Anterior cingulate cortex (tissue), 58 donors: ENCODE measurements around the gene WDR62.
"Not testable (repeated sequence)": the region's sequence is repeated elsewhere in the genome, so short reads cannot be mapped to it uniquely, and the experiment has no call there.

ENCODE experiments used
- DNase-seq, 58 donors: peaks; one replicate each; lab custom pipeline; 2025; lab: John Stamatoyannopoulos, UW

WDR62 gene

DNA sequence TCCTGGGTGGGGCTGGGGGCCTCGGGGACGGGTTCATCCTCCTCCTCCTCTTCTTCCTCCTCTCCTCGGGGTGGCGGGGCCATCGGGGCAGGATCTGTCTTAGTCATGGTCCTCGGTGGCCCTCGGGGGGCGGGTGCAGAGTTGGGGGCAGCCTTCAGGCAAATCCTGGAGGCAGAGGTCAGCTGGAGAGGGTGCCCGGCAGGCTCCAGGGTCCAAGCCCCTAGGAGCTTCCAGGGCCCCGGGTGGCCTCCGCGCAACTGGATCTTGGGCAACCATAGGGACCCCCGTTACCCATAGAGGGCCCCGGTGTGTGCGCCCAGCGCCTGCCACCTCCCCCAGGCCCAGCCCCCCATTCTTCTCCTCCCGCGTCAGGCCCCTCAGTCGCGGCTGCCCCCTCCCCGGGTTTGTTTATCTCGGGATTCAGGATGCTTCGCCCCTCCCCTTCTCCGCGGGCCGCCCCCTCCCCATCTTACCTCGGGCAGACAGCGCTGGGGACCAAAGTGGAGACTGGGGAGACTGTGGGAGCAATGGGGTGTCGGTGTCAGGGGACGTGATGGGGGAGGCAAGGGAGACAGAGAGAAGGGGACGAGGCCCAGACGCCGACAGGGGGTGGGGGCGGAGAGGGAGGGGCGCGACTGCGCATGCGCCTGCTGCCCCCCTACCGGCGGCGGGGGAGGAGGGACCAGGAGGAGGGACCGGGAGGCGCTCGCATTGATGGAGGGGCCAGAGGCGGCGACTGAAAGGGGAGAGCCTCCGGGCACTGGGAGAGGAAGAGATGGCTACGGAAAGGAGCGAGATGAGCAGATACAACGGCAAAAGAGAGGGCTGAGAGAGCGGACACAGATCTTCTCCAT lies 22.2 kb upstream of the WDR62 start, which contains the start of gene CLIP3:
Gene CLIP3 (minus strand): TSS at position 623 of the 854 bp plus-strand sequence. CDS start 516 bp downstream, at position 107.
- peak; percentile 18 to 92 (median 78) for DNase-seq

DNA sequence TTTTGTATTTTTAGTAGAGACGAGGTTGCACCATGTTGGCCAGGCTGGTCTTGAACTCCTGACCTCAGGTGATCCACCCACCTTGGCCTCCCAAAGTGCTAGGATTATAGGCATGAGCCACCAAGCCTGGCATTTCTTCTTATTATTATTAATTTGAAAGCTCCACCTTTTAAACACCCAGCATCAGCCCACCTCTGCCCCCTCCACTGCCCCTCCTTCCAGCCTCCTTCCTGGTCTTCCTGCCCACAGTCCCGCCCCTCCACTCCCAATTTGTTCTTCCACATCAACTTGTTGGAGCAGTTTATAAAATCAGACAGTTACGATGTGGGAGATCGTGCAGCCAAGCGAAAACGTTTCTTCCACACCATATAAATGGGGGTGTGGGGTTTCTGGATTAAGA lies 14.2 kb upstream of the WDR62 start:
- no peak for DNase-seq

DNA sequence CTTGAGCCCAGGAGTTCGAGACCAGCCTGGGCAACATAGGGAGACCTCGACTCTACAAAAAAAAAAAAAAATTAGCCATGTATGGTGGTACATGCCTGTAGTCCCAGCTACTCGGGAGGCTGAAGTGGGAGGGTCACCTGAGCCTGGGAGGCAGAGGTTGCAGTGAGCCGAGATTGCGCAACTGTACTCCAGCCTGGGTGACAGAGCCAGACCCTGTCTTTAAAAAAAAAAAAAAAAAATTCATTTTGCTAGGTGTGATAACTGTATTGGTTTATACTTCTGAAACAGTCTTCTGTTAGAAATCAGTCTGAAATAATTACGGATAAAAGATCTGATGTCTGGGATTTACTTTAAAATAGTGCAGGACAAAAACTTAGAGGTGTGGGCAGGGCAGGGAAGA lies 13.6 kb upstream of the WDR62 start:
- not testable (repeated sequence) for DNase-seq

DNA sequence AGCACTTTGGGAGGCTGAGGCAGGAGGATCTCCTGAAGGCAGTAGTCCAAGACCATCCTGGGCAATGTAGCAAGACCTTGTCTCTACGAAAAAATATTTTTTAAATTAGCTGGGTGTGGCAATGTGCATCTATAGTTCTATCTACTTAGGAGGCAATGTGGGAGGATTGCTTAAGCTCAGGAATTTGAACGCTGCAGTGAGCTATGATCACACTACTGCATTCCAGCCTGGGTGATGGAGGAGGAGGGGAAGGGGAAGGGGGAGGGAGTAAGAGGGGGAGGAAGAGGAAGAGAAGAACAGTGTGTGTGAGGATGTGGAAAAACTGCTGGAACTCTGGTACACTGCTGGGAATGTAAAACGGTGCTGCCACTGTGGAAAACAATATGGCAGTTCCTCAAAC lies 12.9 kb upstream of the WDR62 start:
- peak in 1 of 58 donors; percentile 6 for DNase-seq

DNA sequence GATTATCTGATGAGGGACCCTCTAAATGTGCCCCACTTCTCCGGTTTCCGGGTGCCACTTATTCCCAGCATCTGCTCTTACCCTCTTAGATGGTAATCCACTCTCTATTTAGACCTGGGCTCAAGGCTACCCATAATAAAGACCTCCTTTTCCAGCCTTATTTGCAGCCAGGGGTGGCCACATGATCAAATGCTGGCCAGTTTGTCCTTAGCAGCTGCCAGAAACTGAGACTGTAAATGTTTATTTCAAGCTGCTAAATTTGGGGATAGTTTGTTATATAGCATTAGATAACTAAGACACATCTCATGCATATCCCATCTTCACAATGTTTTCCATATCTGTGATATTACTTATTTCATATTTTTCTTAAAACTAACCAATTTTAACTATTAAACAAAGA lies 10.7 kb upstream of the WDR62 start:
- DNase-seq, result peak in 9 of 58 donors; percentile 3 to 20 (median 10)

DNA sequence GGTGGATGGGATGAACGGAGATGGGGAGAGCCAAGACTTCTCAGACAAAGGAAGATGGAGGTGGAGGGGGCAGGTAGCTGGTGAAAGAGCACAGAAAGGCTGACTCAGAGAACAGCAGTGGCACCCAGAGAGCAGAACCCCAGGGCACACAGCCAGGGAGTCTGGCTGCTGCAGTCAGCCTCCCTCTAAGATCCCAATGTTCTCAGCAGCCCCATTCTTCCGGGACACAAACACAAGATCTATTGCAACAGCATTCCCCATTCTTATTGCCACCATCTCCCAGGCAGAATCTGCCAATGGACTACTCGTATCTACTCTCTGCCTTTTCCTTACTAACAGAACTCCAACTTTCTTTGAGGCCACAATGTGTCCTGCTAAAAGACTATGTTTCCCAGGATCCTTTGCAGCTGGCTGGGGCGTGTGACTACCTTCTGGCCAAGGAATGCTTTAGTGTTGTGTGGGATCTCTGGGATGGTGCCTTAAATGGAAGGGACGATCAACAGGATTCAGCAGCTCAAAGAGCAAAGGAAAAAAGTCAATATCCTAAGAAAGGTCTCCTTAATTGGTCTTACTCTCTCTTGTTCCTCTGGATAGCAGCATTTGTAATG lies 8.2 kb upstream of the WDR62 start:
- peak in 15 of 58 donors; percentile 6 to 60 (median 13) for DNase-seq

DNA sequence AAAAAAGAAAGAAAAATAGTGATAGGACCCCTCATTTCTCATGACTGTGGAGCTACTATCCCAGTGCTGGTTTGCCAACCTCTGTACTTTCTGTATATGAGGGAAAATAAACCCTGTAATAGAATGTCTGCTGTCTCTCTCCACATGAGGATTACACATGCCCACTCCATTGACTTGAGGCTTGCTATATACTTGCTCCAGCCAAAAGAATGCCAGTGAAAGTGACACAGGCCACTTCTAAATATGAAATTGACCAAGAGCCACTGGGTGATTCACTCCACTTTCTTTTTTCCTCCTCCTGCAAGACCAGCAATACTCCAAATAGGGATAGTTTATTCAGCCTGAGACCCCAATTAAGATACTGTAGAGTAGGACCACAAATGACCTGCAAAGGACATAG lies 6.9 kb upstream of the WDR62 start:
- no peak for DNase-seq

DNA sequence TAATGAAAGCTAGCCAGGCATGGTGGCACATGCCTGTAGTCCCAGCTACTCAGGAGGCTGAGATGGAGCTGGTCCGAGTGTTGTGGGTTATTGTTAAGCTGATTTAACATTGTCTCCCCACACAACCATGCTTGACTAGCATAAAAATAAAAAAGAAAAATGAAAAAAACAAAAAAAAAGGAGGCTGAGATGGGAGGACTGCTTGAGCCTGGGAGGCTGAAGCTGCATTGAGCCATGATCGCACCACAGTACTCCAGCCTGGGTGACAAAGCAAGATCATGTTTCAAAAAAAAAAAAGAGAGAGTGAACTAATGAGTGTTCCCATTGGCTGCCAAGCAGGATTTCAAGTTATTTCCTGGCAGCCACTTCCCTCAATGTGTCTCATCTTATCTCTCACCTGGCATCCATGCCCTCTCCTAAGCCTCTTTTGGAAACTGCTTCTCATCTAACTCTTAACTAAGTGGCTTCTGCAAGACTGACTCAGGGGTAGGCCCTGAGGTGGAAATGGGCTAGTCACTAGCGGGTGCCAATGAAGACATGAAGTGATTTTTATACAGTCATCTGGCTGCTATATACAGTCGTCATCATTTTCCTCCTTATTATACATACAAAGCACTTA lies 5.5 kb upstream of the WDR62 start:
- no peak for DNase-seq

DNA sequence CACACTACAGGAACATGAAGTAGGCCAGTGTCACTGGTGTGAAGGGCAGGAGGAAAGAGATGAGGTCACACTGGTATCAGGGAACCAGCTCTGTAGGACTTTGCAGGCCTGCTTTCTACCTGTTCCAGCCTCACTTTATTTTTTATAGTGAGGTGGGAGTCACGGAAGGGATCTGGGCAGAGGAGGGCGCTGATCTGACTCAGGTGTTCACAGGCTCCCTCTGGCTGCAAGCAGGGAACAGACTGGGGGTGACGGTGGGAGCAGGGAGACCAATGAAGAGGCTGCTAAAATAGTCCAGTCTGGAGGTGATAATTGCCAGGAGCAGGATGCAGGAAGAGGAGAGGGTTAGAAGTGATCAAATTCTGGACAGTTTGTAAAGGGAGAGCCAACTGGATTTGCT lies 3.5 kb upstream of the WDR62 start:
- peak in 6 of 58 donors; percentile 3 to 19 (median 12) for DNase-seq

DNA sequence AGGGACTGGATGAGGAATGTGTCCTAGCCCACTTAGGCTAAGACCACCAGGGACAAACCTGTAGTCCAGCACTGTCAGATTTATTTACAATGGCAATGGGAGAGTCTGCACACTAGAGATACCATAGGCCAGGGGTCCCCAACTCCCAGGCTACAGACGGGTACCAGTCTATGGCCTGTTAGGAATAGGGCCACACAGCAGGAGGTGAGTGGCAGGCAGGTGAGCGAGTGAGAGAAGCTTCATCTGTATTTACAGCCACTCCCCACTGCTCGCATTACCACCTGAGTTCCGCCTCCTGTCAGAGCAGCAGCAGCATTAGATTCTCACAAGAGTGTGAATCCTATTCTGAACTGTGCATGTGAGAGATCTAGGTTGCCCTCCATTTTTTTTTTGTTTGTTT lies 3.1 kb upstream of the WDR62 start:
- DNase-seq, result no peak

DNA sequence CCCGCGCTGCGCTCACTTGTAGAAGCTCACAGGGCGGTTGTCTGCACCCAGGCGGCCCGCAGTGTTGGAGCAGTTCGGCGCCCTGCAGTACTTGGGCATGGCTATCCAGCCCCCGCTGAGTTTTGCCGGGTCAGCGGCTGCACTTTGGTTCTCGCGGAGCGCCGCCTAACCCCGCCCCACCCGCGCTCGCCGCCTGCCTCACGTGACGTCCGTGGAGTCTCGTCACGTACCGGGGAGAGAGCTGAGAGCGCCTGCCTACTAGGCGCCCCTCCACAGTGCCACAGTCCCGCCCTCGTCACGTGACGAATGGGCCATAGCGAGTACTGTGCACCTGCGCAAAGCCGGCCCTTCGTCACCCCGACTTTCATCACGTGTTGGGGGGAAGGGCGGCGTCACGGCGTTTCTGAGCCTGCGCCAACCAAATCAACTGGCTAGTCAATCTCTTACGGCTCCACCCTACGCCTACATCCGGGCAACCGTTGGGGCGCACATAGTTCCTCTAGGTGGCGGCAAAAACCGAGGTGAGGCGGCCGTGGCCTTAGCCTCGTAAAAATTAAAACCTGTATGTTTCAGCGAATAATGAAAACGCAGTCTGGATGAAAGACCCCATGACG lies 471 bp upstream of the WDR62 start, which contains the start of gene THAP8:
Gene THAP8 (minus strand): TSS at position 167 of the 614 bp plus-strand sequence. CDS start 68 bp downstream, at position 99.
- peak; percentile 95 to 100 (median 99) for DNase-seq

DNA sequence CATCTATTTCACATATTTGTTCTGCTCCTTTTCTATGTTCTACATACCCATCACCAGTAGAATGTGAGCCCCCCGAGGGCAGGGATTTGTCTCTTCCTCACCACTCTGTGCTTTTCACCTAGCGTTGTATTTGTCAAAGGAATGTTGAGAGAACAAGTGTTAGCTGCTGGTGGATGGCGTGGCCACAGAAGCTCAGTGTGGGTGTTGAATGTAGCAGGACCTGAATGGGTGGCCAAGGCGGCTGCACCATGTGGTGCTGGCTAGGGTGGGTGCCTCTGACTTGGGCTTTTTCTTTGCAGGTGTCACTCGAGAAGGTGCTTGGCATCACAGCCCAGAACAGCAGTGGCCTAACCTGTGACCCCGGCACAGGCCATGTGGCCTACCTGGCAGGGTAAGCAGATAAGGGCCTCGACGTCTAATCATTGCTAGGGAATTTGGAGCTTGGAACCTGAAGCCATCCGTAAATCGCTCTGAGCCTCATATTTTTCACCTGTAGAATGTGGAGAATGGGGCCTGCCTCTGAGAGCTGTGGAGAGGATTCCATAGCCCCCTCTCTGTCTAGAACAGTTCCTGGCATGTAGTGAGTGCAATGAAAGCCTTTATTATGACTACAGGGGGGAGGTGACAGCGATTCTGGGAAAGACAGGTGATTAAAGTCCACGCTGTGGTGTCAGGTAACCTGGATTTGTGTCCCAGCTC lies 3.9 kb downstream of the WDR62 start:
- no peak for DNase-seq

DNA sequence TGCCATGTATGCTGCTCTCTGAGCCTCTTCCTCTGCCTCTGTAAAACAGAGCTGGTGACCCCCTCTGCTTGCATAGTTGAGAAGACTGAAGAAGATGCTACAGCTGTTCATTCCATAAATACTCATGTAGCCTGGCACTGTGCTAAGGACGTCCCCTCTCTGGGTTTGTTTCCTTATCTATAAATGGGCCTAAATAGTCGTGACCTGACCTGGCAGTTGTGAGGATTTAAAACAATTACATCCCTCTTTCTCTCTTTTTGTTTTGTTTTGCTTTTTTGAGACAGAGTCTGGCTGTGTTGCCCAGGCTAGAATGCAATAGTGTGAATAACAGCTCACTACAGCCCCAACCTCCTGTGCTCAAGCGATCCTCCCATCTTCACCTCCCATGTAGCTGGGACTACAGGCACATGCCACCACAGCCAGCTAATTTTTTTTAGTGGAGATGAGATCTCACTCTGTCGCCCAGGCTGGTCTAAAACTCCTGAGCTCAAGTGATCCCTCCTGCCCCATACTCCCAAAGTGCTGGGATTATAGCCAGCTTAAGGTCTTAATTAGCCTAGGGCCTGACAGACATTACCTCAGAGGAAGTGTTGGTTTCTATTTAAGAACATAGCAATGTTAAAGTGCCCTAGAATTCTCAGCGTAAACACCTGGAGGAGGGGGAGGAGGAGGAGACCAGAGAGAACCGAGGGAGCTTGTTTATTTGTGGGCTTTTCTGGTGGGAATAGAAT lies 4.6 kb downstream of the WDR62 start:
- no peak for DNase-seq

DNA sequence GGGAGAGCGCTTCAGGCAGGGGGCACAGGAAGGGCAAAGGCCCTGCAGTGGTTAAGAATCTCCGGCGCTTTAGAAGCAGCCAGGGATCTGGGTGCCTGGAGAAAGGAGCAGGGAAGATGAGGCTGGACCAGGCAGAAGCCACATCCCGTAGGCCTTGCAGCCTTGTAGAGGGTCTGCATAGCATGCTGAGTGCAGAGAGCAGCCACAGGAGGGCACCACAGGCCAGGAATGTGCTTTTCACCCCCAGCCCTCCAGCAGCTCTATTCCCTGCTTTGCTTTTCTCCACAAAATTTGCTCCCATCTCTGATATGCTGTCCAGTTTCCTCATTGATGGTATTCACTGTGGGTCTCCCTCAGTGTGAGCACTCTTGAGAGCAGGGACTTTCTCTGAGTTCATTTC lies 5.7 kb downstream of the WDR62 start:
- DNase-seq, result peak in 51 of 58 donors; percentile 4 to 78 (median 54)

DNA sequence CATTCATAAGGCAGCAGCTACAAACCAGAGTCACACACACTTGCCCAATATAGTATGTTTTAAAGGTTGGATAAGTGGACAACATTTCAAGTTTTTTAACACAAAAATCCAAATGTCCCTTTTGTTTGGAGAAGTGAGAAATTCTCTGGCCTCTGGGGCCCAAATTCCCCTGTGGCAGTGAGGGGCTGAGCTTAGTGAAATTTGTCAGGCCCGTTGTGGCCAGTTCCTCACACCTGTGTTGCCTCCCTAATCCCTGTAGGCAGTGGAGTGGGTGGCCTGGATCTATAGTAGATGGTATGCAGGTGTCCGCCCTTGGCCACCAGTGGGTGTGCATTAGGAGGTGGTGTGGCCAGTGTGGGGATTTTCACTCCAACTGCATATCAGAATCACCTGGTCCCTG lies 6.7 kb downstream of the WDR62 start:
- no peak for DNase-seq

DNA sequence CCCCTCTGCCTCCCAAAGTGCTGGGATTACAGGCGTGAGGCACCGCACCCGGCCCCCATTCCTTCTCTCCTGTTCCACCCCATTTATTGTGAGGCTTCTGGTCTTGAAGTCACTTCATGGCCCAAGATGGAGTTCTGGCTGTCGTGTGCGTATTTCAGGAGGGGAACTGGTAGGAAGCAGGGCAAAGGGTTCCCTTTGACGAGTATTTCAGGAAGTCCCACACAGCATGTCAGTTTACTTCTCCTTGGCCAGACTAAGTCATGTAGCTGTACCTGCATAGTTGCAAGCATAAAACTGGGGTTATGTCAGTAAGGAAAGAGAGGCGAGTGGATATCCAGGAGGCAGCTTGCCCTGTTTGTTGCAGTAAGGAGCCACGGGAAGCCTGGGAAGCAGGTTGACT lies 10.1 kb downstream of the WDR62 start:
- DNase-seq, result no peak

DNA sequence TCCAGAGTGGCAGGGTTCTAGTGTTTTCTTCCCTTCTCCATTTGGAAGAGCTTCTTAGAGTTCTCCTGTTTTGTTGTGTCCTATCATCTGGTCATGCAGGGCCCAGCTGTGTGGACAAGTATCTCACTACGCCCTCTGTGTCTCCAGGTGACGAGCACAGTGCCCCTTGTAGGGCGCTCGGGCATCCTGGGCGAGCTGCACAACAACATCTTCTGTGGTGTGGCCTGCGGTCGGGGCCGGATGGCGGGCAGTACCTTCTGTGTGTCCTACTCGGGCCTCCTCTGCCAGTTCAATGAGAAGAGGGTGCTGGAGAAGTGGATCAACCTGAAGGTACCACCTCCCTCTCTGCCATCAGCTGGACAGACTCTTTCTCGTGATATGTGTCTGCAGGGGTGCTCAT lies 13.0 kb downstream of the WDR62 start:
- no peak for DNase-seq

DNA sequence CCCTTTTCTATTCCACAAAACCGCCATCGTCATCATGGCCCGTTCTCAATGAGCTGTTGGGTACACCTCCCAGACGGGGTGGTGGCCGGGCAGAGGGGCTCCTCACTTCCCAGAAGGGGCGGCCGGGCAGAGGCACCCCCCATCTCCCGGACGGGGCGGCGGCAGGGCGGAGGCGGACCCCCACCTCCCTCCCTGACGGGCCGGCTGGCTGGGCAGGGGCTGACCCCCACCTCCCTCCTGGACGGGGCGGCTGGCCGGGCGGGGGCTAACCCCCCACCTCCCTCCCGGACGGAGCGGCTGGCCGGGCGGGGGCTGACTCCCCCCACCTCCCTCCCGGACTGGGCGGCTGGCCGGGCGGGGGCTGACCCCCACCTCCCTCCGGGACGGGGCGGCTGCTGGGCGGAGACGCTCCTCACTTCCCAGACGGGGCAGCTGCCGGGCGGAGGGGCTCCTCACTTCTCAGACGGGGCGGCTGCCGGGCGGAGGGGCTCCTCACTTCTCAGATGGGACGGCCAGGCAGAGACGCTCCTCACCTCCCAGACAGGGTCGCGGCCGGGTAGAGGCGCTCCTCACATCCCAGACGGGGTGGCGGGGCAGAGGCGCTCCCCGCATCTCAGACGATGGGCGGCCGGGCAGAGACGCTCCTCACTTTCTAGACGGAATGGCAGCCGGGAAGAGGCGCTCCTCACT lies 14.3 kb downstream of the WDR62 start:
- DNase-seq, result not testable (repeated sequence)

DNA sequence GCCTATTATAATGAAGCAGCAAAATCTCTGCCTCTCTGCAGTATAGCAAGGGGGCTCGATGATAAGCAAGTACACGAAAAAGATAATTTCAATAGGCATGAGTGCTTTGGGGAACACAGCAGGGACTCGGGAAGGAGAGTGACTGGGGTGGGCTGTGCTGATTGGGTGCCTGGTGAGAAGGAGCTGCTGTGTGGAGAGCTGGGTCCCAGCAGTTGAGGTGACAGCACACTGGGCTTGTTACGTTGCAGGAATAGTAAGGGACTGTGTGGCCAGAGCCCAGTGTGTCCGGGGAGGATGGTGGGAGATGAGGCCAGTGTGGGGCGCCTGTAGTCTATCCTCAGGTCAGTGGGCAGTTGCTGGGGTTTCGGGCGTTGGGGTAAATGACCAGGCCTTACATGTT lies 17.4 kb downstream of the WDR62 start:
- DNase-seq, result no peak
